Esophagus squamous epithelium (tissue), 5 donors: Measurements from ENCODE around the gene GALNT10. TPM values are rescaled to one million over a fixed set of nuclear protein-coding genes. Genes with fewer than 3 reads are reported as not detected.
"Not testable (repeated sequence)": the region's sequence is repeated elsewhere in the genome, so short reads cannot be mapped to it uniquely, and the experiment has no call there.

Experiments used
- DNase-seq: peaks from one replicate; lab custom pipeline; 2025; lab: John Stamatoyannopoulos, UW
- H3K27ac ChIP-seq, 4 donors: fragments of 200-600 bp; sonication (generic); one replicate each; pipeline ENCODE4 v1.5.1; 2016 to 2019; ENCODE audit warnings: mild to moderate bottlenecking in 1 of 4
- H3K27me3 ChIP-seq, 4 donors: fragments of 200-600 bp; sonication (generic); 1 replicate in 3 of 4; 2 replicates in 1 of 4; pipeline versions ENCODE4 v1.5.1 to v1.6.0; 2017 to 2021; ENCODE audit warnings: antibody characterized with exemption in 1 of 4
- H3K36me3 ChIP-seq, 3 donors: fragments of 200-600 bp; sonication (generic); one replicate each; pipeline ENCODE4 v1.5.1; 2016 to 2019
- H3K4me1 ChIP-seq, 3 donors: fragments of 200-600 bp; sonication (generic); one replicate each; pipeline ENCODE4 v1.5.1; 2017 to 2019
- H3K4me3 ChIP-seq, 4 donors: fragments of 200-600 bp; sonication (generic); 1 replicate in 3 of 4; 2 replicates in 1 of 4; pipeline ENCODE4 v1.5.1; 2016 to 2019; ENCODE audit warnings: mild to moderate bottlenecking in 2 of 4, moderate library complexity in 1 of 4
- H3K9me3 ChIP-seq, 3 donors: fragments of 200-600 bp; sonication (generic); one replicate each; pipeline ENCODE4 v1.5.1; 2016 to 2019
- POLR2A ChIP-seq, 4 donors: fragments of 450-650 bp; IDR thresholded peaks; one replicate each; pipeline ENCODE4 v1.6.1; 2017; ENCODE audit warnings: antibody characterized with exemption in 4 of 4, mild to moderate bottlenecking in 4 of 4, moderate library complexity in 3 of 4
- WGBS, 2 donors: methylation state at CpG; one replicate each; pipeline ENCODE4 v1.1.5; 2018; 5-methylcytosine and 5-hydroxymethylcytosine counted together
- intact Hi-C: fragments of 100-400 bp; cut with DNase I; formaldehyde crosslinking; loops from one replicate; pipeline ENCODE4 v1.15.0; 2022
- total RNA-seq, 4 donors: library from RNA; depleted of rRNA; stranded (reverse); fragments of >200 nt; gene quantifications; one replicate each; pipeline ENCODE4 v1.1.0, GENCODE V29; 2016
- TF ChIP-seq, protein P1 (sequence below), 6 experiments: fragments of 450-650 bp in 4 of 6; fragments of 200-600 bp in 2 of 6; sonication (generic) in 2 of 6; IDR thresholded peaks; one replicate each; pipeline ENCODE4 v1.5.1; 2016 to 2019; ENCODE audit warnings: antibody characterized with exemption in 6 of 6, mild to moderate bottlenecking in 4 of 6, moderate library complexity in 4 of 6
- donor health status: DM: yes; HTN: yes; CAD: no.

Gene GALNT10
- total RNA-seq, 4 donors from 2014 or later, result 3.6 to 47.2 (median 9.0) TPM

DNA sequence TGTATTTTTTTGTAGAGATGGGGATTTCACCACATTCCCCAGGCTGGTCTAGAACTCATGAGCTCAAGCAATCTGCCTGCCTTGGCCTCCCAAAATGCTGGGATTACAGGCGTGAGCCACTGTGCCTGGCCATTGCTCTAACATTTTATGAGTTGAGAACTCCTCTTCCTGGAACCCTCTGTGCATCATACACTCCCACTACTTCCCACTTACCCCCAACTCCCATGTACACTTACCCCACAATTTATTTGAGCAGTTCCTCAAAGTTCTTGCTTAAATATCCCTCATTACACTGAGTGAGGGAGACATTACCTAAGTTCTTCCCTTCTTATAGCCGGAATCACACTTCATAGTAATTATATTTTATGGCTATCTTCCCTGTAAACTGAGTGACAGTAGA, 42.9 kb upstream of the GALNT10 start:
- Histone ChIP-seq H3K27me3 (peaks cover 0 to 3% (median 0%) of the 10 kb centered on the region in 4 donors), H3K9me3 (no peaks in the 10 kb centered on the region), H3K36me3 (no peaks in the 10 kb centered on the region), H3K4me3 (no peak overlapping the region), H3K27ac (no peak overlapping the region), H3K4me1 (no peaks in the 10 kb centered on the region)
- intact Hi-C loops, result no loop called here
- 70 to 87% methylated on average over 2 of the region's 2 CpGs for WGBS, 2 donors
- no peak for DNase-seq
- TF ChIP-seq POLR2A (IDR thresholded peaks at IDR 0.05), result no peak
- TF ChIP-seq, protein P1, sequence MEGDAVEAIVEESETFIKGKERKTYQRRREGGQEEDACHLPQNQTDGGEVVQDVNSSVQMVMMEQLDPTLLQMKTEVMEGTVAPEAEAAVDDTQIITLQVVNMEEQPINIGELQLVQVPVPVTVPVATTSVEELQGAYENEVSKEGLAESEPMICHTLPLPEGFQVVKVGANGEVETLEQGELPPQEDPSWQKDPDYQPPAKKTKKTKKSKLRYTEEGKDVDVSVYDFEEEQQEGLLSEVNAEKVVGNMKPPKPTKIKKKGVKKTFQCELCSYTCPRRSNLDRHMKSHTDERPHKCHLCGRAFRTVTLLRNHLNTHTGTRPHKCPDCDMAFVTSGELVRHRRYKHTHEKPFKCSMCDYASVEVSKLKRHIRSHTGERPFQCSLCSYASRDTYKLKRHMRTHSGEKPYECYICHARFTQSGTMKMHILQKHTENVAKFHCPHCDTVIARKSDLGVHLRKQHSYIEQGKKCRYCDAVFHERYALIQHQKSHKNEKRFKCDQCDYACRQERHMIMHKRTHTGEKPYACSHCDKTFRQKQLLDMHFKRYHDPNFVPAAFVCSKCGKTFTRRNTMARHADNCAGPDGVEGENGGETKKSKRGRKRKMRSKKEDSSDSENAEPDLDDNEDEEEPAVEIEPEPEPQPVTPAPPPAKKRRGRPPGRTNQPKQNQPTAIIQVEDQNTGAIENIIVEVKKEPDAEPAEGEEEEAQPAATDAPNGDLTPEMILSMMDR (IDR thresholded peaks at IDR 0.05), result no peak

- DNase-seq, H3K4me1 ChIP-seq, H3K4me3 ChIP-seq, H3K27ac ChIP-seq, H3K27me3 ChIP-seq, intact Hi-C loops, H3K9me3 ChIP-seq, H3K36me3 ChIP-seq: not testable (repeated sequence)
- WGBS, 2 donors, result 93 to 100% methylated on average over 1 to 2 of the region's 2 CpGs
These were observed 40.1 kb upstream of the GALNT10 start for GRCh38 chr5:154150471-154150870.

- no peaks in the 10 kb centered on the region for H3K9me3 ChIP-seq
- WGBS, 2 donors, result 35 to 47% methylated on average over 5 to 6 of the region's 6 CpGs
- peaks cover 0 to 3% (median 0%) of the 10 kb centered on the region in 4 donors for H3K27me3 ChIP-seq
- intact Hi-C loops, result no loop called here
- H3K4me1 ChIP-seq, result no peaks in the 10 kb centered on the region
- H3K36me3 ChIP-seq, result no peaks in the 10 kb centered on the region
- no peak overlapping the region for H3K27ac ChIP-seq
- TF ChIP-seq, protein P1 (IDR thresholded peaks at IDR 0.05), result no peak
- TF ChIP-seq POLR2A (IDR thresholded peaks at IDR 0.05), result no peak
- no peak overlapping the region for H3K4me3 ChIP-seq
- DNase-seq, result no peak
These were observed 32.8 kb upstream of the GALNT10 start for GRCh38 chr5:154157483-154158378.

DNA sequence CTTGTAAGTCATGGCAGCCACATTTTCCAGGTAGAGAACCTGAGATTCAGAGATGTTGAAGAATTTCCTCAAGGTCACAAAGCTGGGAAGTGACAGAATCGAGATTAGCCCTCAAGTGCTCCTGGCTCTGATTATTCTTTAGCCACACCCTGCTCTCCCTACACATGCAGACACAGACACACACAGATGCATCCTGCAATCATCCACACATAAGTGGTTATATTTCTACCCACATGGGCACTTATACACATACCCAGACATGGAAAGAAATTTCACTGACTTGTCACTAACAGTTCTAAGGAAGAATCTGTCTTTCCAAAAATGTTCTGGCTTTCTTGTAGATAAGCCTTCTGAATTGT, 32.2 kb upstream of the GALNT10 start:
- intact Hi-C loops, result no loop called here
- Histone ChIP-seq H3K4me3 (no peak overlapping the region), H3K36me3 (no peaks in the 10 kb centered on the region), H3K9me3 (no peaks in the 10 kb centered on the region), H3K27ac (no peak overlapping the region), H3K4me1 (no peaks in the 10 kb centered on the region), H3K27me3 (peaks cover 0 to under 1% (median 0%) of the 10 kb centered on the region in 4 donors)
- WGBS, 2 donors, result 18 to 57% methylated on average over 1 of the region's 1 CpG
- TF ChIP-seq, protein P1 (IDR thresholded peaks at IDR 0.05), result no peak
- no peak for TF ChIP-seq POLR2A (IDR thresholded peaks at IDR 0.05)
- DNase-seq, result no peak

- H3K36me3 ChIP-seq, result no peaks in the 10 kb centered on the region
- no peak overlapping the region for H3K4me3 ChIP-seq
- no peaks in the 10 kb centered on the region for H3K4me1 ChIP-seq
- DNase-seq, result no peak
- H3K27me3 ChIP-seq, result peaks cover 0 to 6% (median 0%) of the 10 kb centered on the region in 4 donors
- intact Hi-C loops, result no loop called here
- H3K27ac ChIP-seq, result no peak overlapping the region
- TF ChIP-seq POLR2A (IDR thresholded peaks at IDR 0.05), result no peak
- TF ChIP-seq, protein P1 (IDR thresholded peaks at IDR 0.05), result no peak
- no peaks in the 10 kb centered on the region for H3K9me3 ChIP-seq
These were observed 31.2 kb upstream of the GALNT10 start for GRCh38 chr5:154159343-154159742.
